Muscle layer of colon (tissue), 2 donors: Measurements from ENCODE around the gene ERVMER34-1.

Experiments
- H3K27ac ChIP-seq: one replicate; pipeline ENCODE4 v1.7.0; 2013; ENCODE audit warnings: low read depth, mild to moderate bottlenecking, low read length, moderate library complexity
- H3K27me3 ChIP-seq, 2 donors: one replicate each; pipeline ENCODE4 v1.7.0; 2013; ENCODE audit warnings: low read length in 2 of 2, mild to moderate bottlenecking in 2 of 2; ENCODE audit not compliant: insufficient read depth in 2 of 2, control insufficient read depth in 1 of 2
- H3K36me3 ChIP-seq: one replicate; pipeline ENCODE4 v1.7.0; 2013; ENCODE audit warnings: mild to moderate bottlenecking, low read length; ENCODE audit not compliant: insufficient read depth
- H3K4me1 ChIP-seq: one replicate; pipeline ENCODE4 v1.7.0; 2013; ENCODE audit warnings: mild to moderate bottlenecking, low read length; ENCODE audit not compliant: insufficient read depth
- H3K4me3 ChIP-seq, 2 donors: one replicate each; pipeline ENCODE4 v1.7.0; 2013; ENCODE audit warnings: low read length in 2 of 2, low read depth in 1 of 2, mild to moderate bottlenecking in 1 of 2, moderate library complexity in 1 of 2
- H3K9ac ChIP-seq: one replicate; pipeline ENCODE4 v1.7.0; 2013; ENCODE audit warnings: low read length
- H3K9me3 ChIP-seq: one replicate; pipeline ENCODE4 v1.7.0; 2013; ENCODE audit warnings: mild to moderate bottlenecking, low read length
- donor health status: abdominal sarcoma.
- donor health status: Adenocarcinoma of cecum.

Gene ERVMER34-1

GRCh38 chr4:52716364-52717151 is 34.7 kb downstream of the ERVMER34-1 start:
- Histone ChIP-seq H3K9ac (no peak overlapping the region), H3K9me3 (no peaks in the 10 kb centered on the region), H3K4me1 (peaks cover 18% of the 10 kb centered on the region), H3K27me3 (no peaks in the 10 kb centered on the region), H3K27ac (no peak overlapping the region), H3K4me3 (no peak overlapping the region), H3K36me3 (peaks cover 9% of the 10 kb centered on the region)

GRCh38 chr4:52715914-52716313 is 35.3 kb downstream of the ERVMER34-1 start:
- Histone ChIP-seq H3K4me1 (peaks cover 18% of the 10 kb centered on the region), H3K27ac (no peak overlapping the region), H3K9ac (no peak overlapping the region), H3K36me3 (peaks cover 9% of the 10 kb centered on the region), H3K9me3 (no peaks in the 10 kb centered on the region), H3K27me3 (no peaks in the 10 kb centered on the region), H3K4me3 (no peak overlapping the region)

GRCh38 chr4:52715255-52715897 is 35.8 kb downstream of the ERVMER34-1 start:
- no peak overlapping the region for H3K27ac ChIP-seq
- H3K4me3 ChIP-seq: no peak overlapping the region
- no peaks in the 10 kb centered on the region for H3K27me3 ChIP-seq
- H3K36me3 ChIP-seq: peaks cover 9% of the 10 kb centered on the region
- H3K4me1 ChIP-seq: peaks cover 18% of the 10 kb centered on the region
- no peak overlapping the region for H3K9ac ChIP-seq
- no peaks in the 10 kb centered on the region for H3K9me3 ChIP-seq

GRCh38 chr4:52714597-52715254 is 36.5 kb downstream of the ERVMER34-1 start:
- Histone ChIP-seq H3K36me3 (peaks cover 9% of the 10 kb centered on the region), H3K9me3 (no peaks in the 10 kb centered on the region), H3K4me1 (peaks cover 18% of the 10 kb centered on the region), H3K4me3 (no peak overlapping the region), H3K9ac (no peak overlapping the region), H3K27ac (no peak overlapping the region), H3K27me3 (no peaks in the 10 kb centered on the region)

- Histone ChIP-seq H3K4me3 (peak overlapping the region in 1 of 2 donors; percentile 87), H3K27me3 (no peaks in the 10 kb centered on the region), H3K4me1 (peaks cover 18% of the 10 kb centered on the region), H3K9ac (peak overlapping the region; percentile 44), H3K9me3 (no peaks in the 10 kb centered on the region), H3K27ac (no peak overlapping the region), H3K36me3 (peaks cover 9% of the 10 kb centered on the region)
Measured at GRCh38 chr4:52713456-52713937, 37.7 kb downstream of the ERVMER34-1 start.

- Histone ChIP-seq H3K27me3 (no peaks in the 10 kb centered on the region), H3K36me3 (peaks cover 9% of the 10 kb centered on the region), H3K9ac (peak overlapping the region; percentile 44), H3K4me3 (peak overlapping the region; percentile 66 to 87), H3K9me3 (no peaks in the 10 kb centered on the region), H3K4me1 (peaks cover 18% of the 10 kb centered on the region), H3K27ac (peak overlapping the region; percentile 70)
Measured at GRCh38 chr4:52712251-52713130, 38.7 kb downstream of the ERVMER34-1 start.

- Histone ChIP-seq H3K27ac (no peak overlapping the region), H3K4me1 (peaks cover 18% of the 10 kb centered on the region), H3K36me3 (peaks cover 9% of the 10 kb centered on the region), H3K4me3 (peak overlapping the region in 1 of 2 donors; percentile 47), H3K27me3 (no peaks in the 10 kb centered on the region), H3K9ac (no peak overlapping the region), H3K9me3 (no peaks in the 10 kb centered on the region)
Measured at GRCh38 chr4:52711834-52712250, 39.4 kb downstream of the ERVMER34-1 start.

- Histone ChIP-seq H3K4me1 (peaks cover 18% of the 10 kb centered on the region), H3K4me3 (no peak overlapping the region), H3K27me3 (no peaks in the 10 kb centered on the region), H3K9me3 (no peaks in the 10 kb centered on the region), H3K36me3 (peaks cover 9% of the 10 kb centered on the region), H3K9ac (no peak overlapping the region), H3K27ac (no peak overlapping the region)
Measured at GRCh38 chr4:52711272-52711671, 40.0 kb downstream of the ERVMER34-1 start.

GRCh38 chr4:52709155-52709554 is 42.1 kb downstream of the ERVMER34-1 start:
- H3K9ac ChIP-seq: no peak overlapping the region
- peaks cover 1% of the 10 kb centered on the region for H3K36me3 ChIP-seq
- H3K4me3 ChIP-seq: no peak overlapping the region
- peaks cover 17% of the 10 kb centered on the region for H3K4me1 ChIP-seq
- H3K9me3 ChIP-seq: no peaks in the 10 kb centered on the region
- H3K27ac ChIP-seq: no peak overlapping the region
- H3K27me3 ChIP-seq: no peaks in the 10 kb centered on the region

- no peak overlapping the region for H3K27ac ChIP-seq
- no peak overlapping the region for H3K4me3 ChIP-seq
- no peaks in the 10 kb centered on the region for H3K9me3 ChIP-seq
- H3K4me1 ChIP-seq: no peaks in the 10 kb centered on the region
- H3K27me3 ChIP-seq: no peaks in the 10 kb centered on the region
- no peaks in the 10 kb centered on the region for H3K36me3 ChIP-seq
- H3K9ac ChIP-seq: no peak overlapping the region
Measured at GRCh38 chr4:52704661-52705060, 46.6 kb downstream of the ERVMER34-1 start.

GRCh38 chr4:52704133-52704532 is 47.1 kb downstream of the ERVMER34-1 start:
- H3K36me3 ChIP-seq: no peaks in the 10 kb centered on the region
- H3K4me3 ChIP-seq: no peak overlapping the region
- no peaks in the 10 kb centered on the region for H3K27me3 ChIP-seq
- no peaks in the 10 kb centered on the region for H3K9me3 ChIP-seq
- H3K4me1 ChIP-seq: no peaks in the 10 kb centered on the region
- H3K9ac ChIP-seq: no peak overlapping the region
- H3K27ac ChIP-seq: no peak overlapping the region
